Smooth muscle cell (in vitro differentiated cells): ENCODE data around the gene CHURC1. TPM values are rescaled to one million over a fixed set of nuclear protein-coding genes. Genes with fewer than 3 reads are reported as not detected.

Experiments used
- DNase-seq: peaks from one replicate; lab custom pipeline; 2025; ENCODE audit not compliant: unreplicated experiment; lab: John Stamatoyannopoulos, UW
- H2AFZ ChIP-seq: fragments of 200-600 bp; sonication (generic); 2 replicates; pipeline ENCODE4 v1.6.0; 2016; ENCODE audit warnings: antibody characterized with exemption, low read depth, mild to moderate bottlenecking
- H3F3A ChIP-seq: fragments of 200-600 bp; sonication (generic); 2 replicates; pipeline ENCODE4 v1.6.0; 2017; ENCODE audit warnings: antibody characterized with exemption, low read depth
- H3K27ac ChIP-seq: fragments of 200-600 bp; sonication (generic); 2 replicates; pipeline ENCODE4 v1.5.1; 2016; ENCODE audit warnings: low read depth, mild to moderate bottlenecking
- H3K27me3 ChIP-seq: fragments of 200-600 bp; sonication (generic); 2 replicates; pipeline ENCODE4 v1.6.1; 2016; ENCODE audit warnings: low read depth, mild to moderate bottlenecking
- H3K36me3 ChIP-seq: fragments of 200-600 bp; sonication (generic); 2 replicates; pipeline ENCODE4 v1.5.1; 2016; ENCODE audit warnings: low read depth
- H3K4me1 ChIP-seq: fragments of 200-600 bp; sonication (generic); 2 replicates; pipeline ENCODE4 v1.5.1; 2016; ENCODE audit warnings: low read depth
- H3K4me2 ChIP-seq: fragments of 200-600 bp; sonication (generic); 2 replicates; pipeline ENCODE4 v1.6.0; 2016; ENCODE audit warnings: mild to moderate bottlenecking
- H3K4me3 ChIP-seq: fragments of 200-600 bp; sonication (generic); 2 replicates; pipeline ENCODE4 v1.5.1; 2016; ENCODE audit warnings: mild to moderate bottlenecking
- H3K79me2 ChIP-seq: fragments of 200-600 bp; sonication (generic); 2 replicates; pipeline ENCODE4 v1.6.0; 2016; ENCODE audit warnings: low read depth, mild to moderate bottlenecking
- H3K9ac ChIP-seq: fragments of 200-600 bp; sonication (generic); 2 replicates; pipeline ENCODE4 v1.6.0; 2016; ENCODE audit warnings: low read depth
- H3K9me3 ChIP-seq: fragments of 200-600 bp; sonication (generic); replicated peaks from 2 replicates; pipeline ENCODE4 v1.5.1; 2016; ENCODE audit warnings: low read depth
- H4K20me1 ChIP-seq: fragments of 200-600 bp; sonication (generic); 2 replicates; pipeline ENCODE4 v1.6.0; 2016; ENCODE audit warnings: low read depth
- WGBS: methylation state at CpG from one replicate; pipeline ENCODE4 v1.1.7; 2016; ENCODE audit warnings: low lambda C conversion rate; 5-methylcytosine and 5-hydroxymethylcytosine counted together
- polyA plus RNA-seq: library from polyadenylated mRNA; unstranded; fragments of >200 nt; fragmentation: Nextera tagmentation; extraction: Ambion mirVana; gene quantifications from 2 replicates; pipeline ENCODE4 v1.2.1, GENCODE V29; 2016
- total RNA-seq: library from RNA; depleted of rRNA; stranded (reverse); fragments of >200 nt; gene quantifications from 2 replicates; pipeline ENCODE4 v1.2.3, GENCODE V29; 2014
- TF ChIP-seq, protein P1 (sequence below): fragments of 200-600 bp; sonication (generic); IDR thresholded peaks from 2 replicates; pipeline ENCODE4 v1.5.1; 2017; ENCODE audit warnings: borderline replicate concordance, mild to moderate bottlenecking, antibody characterized with exemption; ENCODE audit not compliant: insufficient read depth, poor library complexity, severe bottlenecking

Gene CHURC1
- total and polyA plus RNA-seq, 2 experiments from 2014 or later, result 48.8 to 102 TPM

DNA sequence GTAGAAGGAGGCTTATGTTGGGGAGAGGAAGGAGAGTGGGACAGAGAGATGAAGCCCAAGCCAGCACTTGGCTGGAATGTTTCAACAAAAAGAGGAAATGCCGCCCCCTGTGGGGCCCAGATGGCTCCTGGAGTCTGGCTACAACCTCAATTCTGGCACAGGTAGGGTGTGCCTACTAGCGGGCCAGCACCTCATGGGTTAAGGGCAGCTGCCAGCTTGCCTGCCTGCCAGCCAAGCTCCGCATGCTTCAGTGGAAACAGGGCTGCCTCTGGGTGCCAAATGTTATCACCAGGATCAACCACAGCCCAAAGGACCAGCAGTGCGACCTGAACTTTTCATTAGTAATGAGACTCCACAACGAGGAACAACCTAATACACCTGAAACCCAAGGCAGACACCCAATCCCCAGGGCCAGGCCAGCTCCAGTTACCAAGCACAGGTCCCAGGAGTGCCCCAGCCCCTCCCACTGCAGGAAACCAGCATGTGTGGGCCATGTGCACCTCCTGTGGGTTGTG is 46.6 kb downstream of the CHURC1 start:
- H3K79me2 ChIP-seq, result no peaks in the 10 kb centered on the region
- TF ChIP-seq, protein P1, sequence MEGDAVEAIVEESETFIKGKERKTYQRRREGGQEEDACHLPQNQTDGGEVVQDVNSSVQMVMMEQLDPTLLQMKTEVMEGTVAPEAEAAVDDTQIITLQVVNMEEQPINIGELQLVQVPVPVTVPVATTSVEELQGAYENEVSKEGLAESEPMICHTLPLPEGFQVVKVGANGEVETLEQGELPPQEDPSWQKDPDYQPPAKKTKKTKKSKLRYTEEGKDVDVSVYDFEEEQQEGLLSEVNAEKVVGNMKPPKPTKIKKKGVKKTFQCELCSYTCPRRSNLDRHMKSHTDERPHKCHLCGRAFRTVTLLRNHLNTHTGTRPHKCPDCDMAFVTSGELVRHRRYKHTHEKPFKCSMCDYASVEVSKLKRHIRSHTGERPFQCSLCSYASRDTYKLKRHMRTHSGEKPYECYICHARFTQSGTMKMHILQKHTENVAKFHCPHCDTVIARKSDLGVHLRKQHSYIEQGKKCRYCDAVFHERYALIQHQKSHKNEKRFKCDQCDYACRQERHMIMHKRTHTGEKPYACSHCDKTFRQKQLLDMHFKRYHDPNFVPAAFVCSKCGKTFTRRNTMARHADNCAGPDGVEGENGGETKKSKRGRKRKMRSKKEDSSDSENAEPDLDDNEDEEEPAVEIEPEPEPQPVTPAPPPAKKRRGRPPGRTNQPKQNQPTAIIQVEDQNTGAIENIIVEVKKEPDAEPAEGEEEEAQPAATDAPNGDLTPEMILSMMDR, result no peak
- no peak overlapping the region for H3K4me2 ChIP-seq
- H3F3A ChIP-seq, result no peaks in the 10 kb centered on the region
- peaks cover 13% of the 10 kb centered on the region for H4K20me1 ChIP-seq
- no peak overlapping the region for H2AFZ ChIP-seq
- H3K36me3 ChIP-seq, result no peaks in the 10 kb centered on the region
- no peaks in the 10 kb centered on the region for H3K27me3 ChIP-seq
- H3K27ac ChIP-seq, result no peak overlapping the region
- H3K9ac ChIP-seq, result no peak overlapping the region
- whole genome bisulfite sequencing, result 69% methylated on average over 5 of the region's 5 CpGs
- no peaks in the 10 kb centered on the region for H3K9me3 ChIP-seq
- DNase-seq, result no peak
- H3K4me1 ChIP-seq, result peaks cover 2% of the 10 kb centered on the region
- no peak overlapping the region for H3K4me3 ChIP-seq

DNA sequence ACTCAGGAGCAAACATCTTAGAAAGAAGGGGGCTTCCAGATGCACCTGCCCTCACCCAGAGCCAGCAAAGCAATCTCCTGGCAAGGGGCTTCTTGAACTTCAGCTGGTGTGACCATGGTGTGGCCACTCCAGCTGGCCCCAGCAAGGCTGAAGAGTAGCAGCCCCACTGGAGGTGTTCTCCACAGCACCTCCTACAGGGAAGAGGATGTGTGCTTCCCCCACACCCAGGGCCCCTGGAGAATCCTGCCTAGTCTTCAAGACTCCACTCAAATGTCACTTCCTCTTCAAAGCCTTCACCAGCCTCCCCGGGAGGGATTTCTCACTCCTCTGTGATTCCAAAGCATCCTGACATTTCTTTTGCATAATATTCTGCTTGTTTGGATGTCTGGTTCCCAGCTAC is 49.4 kb downstream of the CHURC1 start:
- no peaks in the 10 kb centered on the region for H3K27me3 ChIP-seq
- H4K20me1 ChIP-seq, result peaks cover 10% of the 10 kb centered on the region
- DNase-seq, result no peak
- H3K4me1 ChIP-seq, result peaks cover 2% of the 10 kb centered on the region
- no peak overlapping the region for H3K27ac ChIP-seq
- H3K79me2 ChIP-seq, result no peaks in the 10 kb centered on the region
- H3K4me3 ChIP-seq, result no peak overlapping the region
- 80% methylated on average over 1 of the region's 1 CpG for WGBS
- no peak overlapping the region for H3K4me2 ChIP-seq
- H2AFZ ChIP-seq, result no peak overlapping the region
- H3K9ac ChIP-seq, result no peak overlapping the region
- H3K9me3 ChIP-seq, result no peaks in the 10 kb centered on the region
- H3K36me3 ChIP-seq, result no peaks in the 10 kb centered on the region
- no peaks in the 10 kb centered on the region for H3F3A ChIP-seq
- TF ChIP-seq, protein P1, result no peak

DNA sequence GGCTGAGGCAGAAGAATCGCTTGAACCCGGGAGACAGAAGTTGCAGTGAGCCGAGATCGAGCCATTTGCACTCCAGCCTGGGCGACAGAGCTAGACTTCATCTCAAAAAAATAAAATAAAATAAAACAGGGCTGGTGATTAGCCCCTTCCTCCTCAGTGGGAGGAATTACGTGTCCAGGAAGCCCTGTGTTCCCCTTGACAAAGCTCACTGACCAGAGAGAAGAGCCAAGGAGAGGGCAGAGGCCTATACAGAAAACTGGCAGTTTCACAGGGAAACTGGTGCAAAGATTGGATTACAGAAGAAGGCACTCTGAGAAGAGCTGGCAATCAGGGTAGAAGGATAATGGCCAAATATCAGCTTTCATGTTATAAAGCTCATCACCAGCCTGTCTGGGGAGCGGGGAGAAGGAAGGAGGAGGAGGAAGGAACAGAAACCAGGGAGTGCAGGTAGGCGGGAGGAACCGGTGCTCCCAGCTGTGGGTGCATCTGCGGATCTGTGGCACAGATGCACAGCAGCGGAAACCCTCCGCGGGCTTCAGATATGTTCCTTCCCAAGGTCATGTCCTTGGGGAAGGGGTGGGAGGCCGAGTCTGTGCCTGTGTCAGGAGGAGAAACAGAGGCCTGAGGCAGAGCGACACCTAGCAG is 51.2 kb downstream of the CHURC1 start:
- H3K9me3 ChIP-seq, result no peaks in the 10 kb centered on the region
- no peak overlapping the region for H3K27ac ChIP-seq
- no peak overlapping the region for H3K4me3 ChIP-seq
- H3K79me2 ChIP-seq, result no peaks in the 10 kb centered on the region
- H3K36me3 ChIP-seq, result no peaks in the 10 kb centered on the region
- TF ChIP-seq, protein P1, result no peak
- H3K27me3 ChIP-seq, result no peaks in the 10 kb centered on the region
- WGBS, result 95% methylated on average over 14 of the region's 15 CpGs
- H3F3A ChIP-seq, result no peaks in the 10 kb centered on the region
- H3K4me2 ChIP-seq, result no peak overlapping the region
- peaks cover 16% of the 10 kb centered on the region for H4K20me1 ChIP-seq
- H3K9ac ChIP-seq, result no peak overlapping the region
- DNase-seq, result no peak
- H3K4me1 ChIP-seq, result peaks cover 2% of the 10 kb centered on the region
- no peak overlapping the region for H2AFZ ChIP-seq

DNA sequence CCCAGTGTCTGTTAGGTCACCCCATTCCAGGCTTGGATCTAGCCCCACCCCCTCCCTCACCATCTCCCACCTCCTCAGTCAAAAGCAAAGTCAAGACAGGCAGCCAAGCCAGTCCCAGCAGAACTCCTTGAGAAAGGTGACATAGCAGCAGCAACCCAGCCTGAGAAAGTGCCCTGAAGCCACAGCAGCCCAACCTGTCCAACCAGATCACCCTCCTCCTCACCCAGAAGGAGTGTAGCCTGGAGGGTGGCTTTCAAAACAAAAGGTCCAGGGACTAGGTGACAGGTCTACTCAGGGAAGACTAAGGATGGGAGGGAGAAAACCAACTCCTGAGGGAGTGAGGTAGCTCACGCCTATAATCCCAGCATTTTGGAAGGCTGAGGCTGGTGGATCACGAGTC is 52.7 kb downstream of the CHURC1 start:
- no peaks in the 10 kb centered on the region for H3F3A ChIP-seq
- H3K4me2 ChIP-seq, result no peak overlapping the region
- no peak overlapping the region for H3K27ac ChIP-seq
- TF ChIP-seq, protein P1, result no peak
- H3K4me1 ChIP-seq, result no peaks in the 10 kb centered on the region
- peaks cover 20% of the 10 kb centered on the region for H4K20me1 ChIP-seq
- H3K36me3 ChIP-seq, result no peaks in the 10 kb centered on the region
- DNase-seq, result no peak
- no peak overlapping the region for H3K9ac ChIP-seq
- no peak overlapping the region for H3K4me3 ChIP-seq
- no peaks in the 10 kb centered on the region for H3K9me3 ChIP-seq
- no peaks in the 10 kb centered on the region for H3K27me3 ChIP-seq
- WGBS, result 87% methylated on average over 2 of the region's 2 CpGs
- no peaks in the 10 kb centered on the region for H3K79me2 ChIP-seq
- H2AFZ ChIP-seq, result no peak overlapping the region
